Body of pancreas (tissue), 4 donors: Measurements from ENCODE around the gene AGBL4. TPM values are rescaled to one million over a fixed set of nuclear protein-coding genes. Genes with fewer than 3 reads are reported as not detected.

Source experiments
- ATAC-seq: fragments of 150-250 bp; one replicate; pipeline ENCODE4 v1.9.1; 2016
- DNase-seq, 4 donors: peaks; one replicate each; pipeline ENCODE4 v3.0.0-alpha.2; 2019
- H3K27ac ChIP-seq, 4 donors: fragments of 200-600 bp; sonication (generic); 1 replicate in 3 of 4; 2 replicates in 1 of 4; pipeline versions ENCODE4 v1.5.1 to v1.6.1; 2016 to 2019; ENCODE audit warnings: mild to moderate bottlenecking in 1 of 4, mixed read lengths in 1 of 4, moderate library complexity in 1 of 4
- H3K27me3 ChIP-seq, 2 donors: fragments of 200-600 bp; sonication (generic); one replicate each; pipeline ENCODE4 v1.6.0; 2016; ENCODE audit warnings: mild to moderate bottlenecking in 1 of 2
- H3K36me3 ChIP-seq, 2 donors: fragments of 200-600 bp; sonication (generic); replicated peaks in 1 of 2; 2 replicates each; pipeline ENCODE4 v1.5.1; 2016; ENCODE audit warnings: low read depth in 2 of 2; ENCODE audit not compliant: insufficient read depth in 1 of 2
- H3K4me1 ChIP-seq: fragments of 200-600 bp; sonication (generic); one replicate; pipeline ENCODE4 v1.6.0; 2016
- H3K4me3 ChIP-seq, 2 donors: fragments of 200-600 bp; sonication (generic); 1 replicate in 1 of 2; 2 replicates in 1 of 2; pipeline ENCODE4 v1.5.1; 2016 to 2019
- H3K9me3 ChIP-seq, 3 donors: fragments of 200-600 bp; sonication (generic); 1 replicate in 2 of 3; 2 replicates in 1 of 3; pipeline ENCODE4 v1.5.1; 2016
- POLR2A ChIP-seq, 3 donors: fragments of 450-650 bp; IDR thresholded peaks; one replicate each; pipeline ENCODE4 v1.6.1; 2016; ENCODE audit warnings: antibody characterized with exemption in 3 of 3, mild to moderate bottlenecking in 2 of 3
- WGBS, 2 donors: methylation state at CpG; one replicate each; pipeline ENCODE4 v1.1.5; 2017; 5-methylcytosine and 5-hydroxymethylcytosine counted together
- intact Hi-C: fragments of 100-400 bp; cut with DNase I; formaldehyde crosslinking; loops from one replicate; pipeline ENCODE4 v1.15.1; 2023
- total RNA-seq, 2 donors: library from RNA; depleted of rRNA; stranded (reverse); fragments of >200 nt; gene quantifications; one replicate each; pipeline ENCODE4 v1.1.0, GENCODE V29; 2016
- TF ChIP-seq, protein P1 (sequence below), 7 experiments: fragments of 450-650 bp in 4 of 7; fragments of 200-600 bp in 3 of 7; sonication (generic) in 3 of 7; IDR thresholded peaks; one replicate each; pipeline ENCODE4 v1.5.1; 2016 to 2019; ENCODE audit warnings: antibody characterized with exemption in 7 of 7

The AGBL4 gene
- total RNA-seq, 2 donors from 2014 or later, result 0.33 to 0.78 TPM

DNA sequence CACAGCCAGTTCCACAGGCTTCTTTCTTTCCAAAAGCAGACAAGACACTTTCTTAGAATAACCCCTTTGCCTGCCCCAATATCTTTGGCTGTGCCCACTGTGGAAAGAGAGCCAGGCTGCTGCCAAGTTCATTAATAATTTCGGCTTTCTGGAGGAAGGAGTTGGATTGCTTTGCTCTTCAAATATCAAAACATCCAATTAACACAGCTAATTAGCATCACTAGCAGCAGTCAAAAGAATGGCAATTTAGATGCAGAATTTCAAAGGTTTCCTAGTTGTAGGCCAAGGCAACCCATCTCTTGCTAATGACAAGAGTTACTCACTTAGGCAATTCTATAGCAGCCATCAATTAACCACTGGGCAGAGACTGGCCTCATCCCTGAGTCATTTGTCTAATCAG, 1460.7 kb downstream of the AGBL4 start:
- ATAC-seq (no peak), DNase-seq (no peak)
- no peaks in the 10 kb centered on the region for H3K27me3 ChIP-seq
- intact Hi-C loops, result no loop called here
- TF ChIP-seq, protein P1, sequence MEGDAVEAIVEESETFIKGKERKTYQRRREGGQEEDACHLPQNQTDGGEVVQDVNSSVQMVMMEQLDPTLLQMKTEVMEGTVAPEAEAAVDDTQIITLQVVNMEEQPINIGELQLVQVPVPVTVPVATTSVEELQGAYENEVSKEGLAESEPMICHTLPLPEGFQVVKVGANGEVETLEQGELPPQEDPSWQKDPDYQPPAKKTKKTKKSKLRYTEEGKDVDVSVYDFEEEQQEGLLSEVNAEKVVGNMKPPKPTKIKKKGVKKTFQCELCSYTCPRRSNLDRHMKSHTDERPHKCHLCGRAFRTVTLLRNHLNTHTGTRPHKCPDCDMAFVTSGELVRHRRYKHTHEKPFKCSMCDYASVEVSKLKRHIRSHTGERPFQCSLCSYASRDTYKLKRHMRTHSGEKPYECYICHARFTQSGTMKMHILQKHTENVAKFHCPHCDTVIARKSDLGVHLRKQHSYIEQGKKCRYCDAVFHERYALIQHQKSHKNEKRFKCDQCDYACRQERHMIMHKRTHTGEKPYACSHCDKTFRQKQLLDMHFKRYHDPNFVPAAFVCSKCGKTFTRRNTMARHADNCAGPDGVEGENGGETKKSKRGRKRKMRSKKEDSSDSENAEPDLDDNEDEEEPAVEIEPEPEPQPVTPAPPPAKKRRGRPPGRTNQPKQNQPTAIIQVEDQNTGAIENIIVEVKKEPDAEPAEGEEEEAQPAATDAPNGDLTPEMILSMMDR (IDR thresholded peaks at IDR 0.05), result no peak
- TF ChIP-seq POLR2A (IDR thresholded peaks at IDR 0.05), result no peak
- no peak overlapping the region for H3K4me3 ChIP-seq
- H3K27ac ChIP-seq, result no peak overlapping the region
- H3K4me1 ChIP-seq, result no peaks in the 10 kb centered on the region
- 63 to 79% methylated on average over 1 of the region's 1 CpG for WGBS, 2 donors
- H3K36me3 ChIP-seq, result no peaks in the 10 kb centered on the region
- H3K9me3 ChIP-seq, result no peaks in the 10 kb centered on the region

DNA sequence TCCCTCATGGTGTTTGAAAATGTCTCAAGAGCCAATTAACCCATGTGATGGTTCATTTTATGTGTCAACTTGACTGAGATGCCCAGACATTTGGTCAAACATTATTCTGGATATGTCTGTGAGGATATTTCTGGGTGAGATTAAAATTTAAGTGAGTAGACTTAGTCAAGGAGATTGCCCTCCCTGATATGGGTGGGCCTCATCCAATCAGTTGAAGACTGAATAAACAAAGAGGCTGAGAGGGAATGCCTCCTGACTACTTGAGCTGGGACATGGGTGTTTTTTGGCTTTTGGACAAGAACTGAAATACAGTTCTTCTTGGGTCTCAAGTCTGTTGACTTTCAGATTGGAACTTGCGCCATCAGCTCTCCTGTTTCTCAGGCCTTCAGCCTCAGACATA, 1462.3 kb downstream of the AGBL4 start:
- ATAC-seq, result no peak
- intact Hi-C loops, result no loop called here
- no peak for DNase-seq
- Histone ChIP-seq H3K36me3 (no peaks in the 10 kb centered on the region), H3K27me3 (no peaks in the 10 kb centered on the region), H3K27ac (no peak overlapping the region), H3K4me3 (no peak overlapping the region), H3K4me1 (no peaks in the 10 kb centered on the region), H3K9me3 (no peaks in the 10 kb centered on the region)
- no peak for TF ChIP-seq POLR2A (IDR thresholded peaks at IDR 0.05)
- WGBS, 2 donors, result 97 to 100% methylated on average over 1 of the region's 1 CpG

DNA sequence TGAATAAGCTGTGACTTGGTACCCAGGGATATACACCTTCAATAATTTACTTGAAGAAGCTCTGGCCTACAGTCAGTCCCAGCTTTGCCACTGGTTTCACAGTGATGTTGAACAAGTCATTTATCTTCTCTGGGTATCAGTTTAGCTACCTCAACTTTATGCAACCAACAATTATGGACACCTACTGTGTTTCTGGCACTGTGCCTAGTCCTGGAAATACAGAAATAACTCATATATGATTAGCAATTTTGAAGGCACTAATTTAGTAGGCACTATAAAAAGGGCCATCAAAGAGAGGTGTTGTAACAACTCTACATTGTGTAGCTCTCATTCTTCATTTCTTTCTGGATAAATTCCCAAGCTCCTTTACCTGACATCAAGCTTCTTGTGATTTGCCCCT, 1463.2 kb downstream of the AGBL4 start:
- H3K27ac ChIP-seq, result no peak overlapping the region
- no peaks in the 10 kb centered on the region for H3K36me3 ChIP-seq
- intact Hi-C loops, result no loop called here
- H3K27me3 ChIP-seq, result no peaks in the 10 kb centered on the region
- ATAC-seq (no peak), DNase-seq (no peak)
- H3K9me3 ChIP-seq, result no peaks in the 10 kb centered on the region
- TF ChIP-seq, protein P1 (IDR thresholded peaks at IDR 0.05), result no peak
- no peak for TF ChIP-seq POLR2A (IDR thresholded peaks at IDR 0.05)
- H3K4me1 ChIP-seq, result no peaks in the 10 kb centered on the region
- no peak overlapping the region for H3K4me3 ChIP-seq

DNA sequence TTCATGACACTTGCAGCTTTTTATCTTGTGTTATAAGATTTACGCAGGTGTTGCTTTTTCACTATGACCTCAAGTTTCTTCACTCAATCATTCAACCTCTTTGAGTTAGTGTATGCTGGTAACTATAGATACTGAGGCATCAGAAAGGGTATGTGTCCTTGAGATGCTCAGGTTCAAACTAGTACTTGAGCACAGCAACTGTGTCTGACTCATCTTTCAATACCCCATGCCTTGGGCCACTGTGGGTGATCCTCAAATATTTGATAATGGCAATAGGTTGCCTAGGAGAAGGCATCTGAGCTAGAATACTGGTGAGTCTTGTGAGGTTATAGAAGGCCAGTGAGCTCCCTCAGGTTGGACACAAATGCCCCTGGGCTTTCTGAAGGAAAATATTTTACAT, 1463.6 kb downstream of the AGBL4 start:
- TF ChIP-seq, protein P1 (IDR thresholded peaks at IDR 0.05), result no peak
- no peak for TF ChIP-seq POLR2A (IDR thresholded peaks at IDR 0.05)
- 86 to 88% methylated on average over 1 of the region's 1 CpG for WGBS, 2 donors
- H3K27me3 ChIP-seq, result no peaks in the 10 kb centered on the region
- DNase-seq (no peak), ATAC-seq (no peak)
- H3K9me3 ChIP-seq, result no peaks in the 10 kb centered on the region
- H3K27ac ChIP-seq, result no peak overlapping the region
- no peaks in the 10 kb centered on the region for H3K36me3 ChIP-seq
- H3K4me3 ChIP-seq, result no peak overlapping the region
- intact Hi-C loops, result no loop called here
- H3K4me1 ChIP-seq, result no peaks in the 10 kb centered on the region

DNA sequence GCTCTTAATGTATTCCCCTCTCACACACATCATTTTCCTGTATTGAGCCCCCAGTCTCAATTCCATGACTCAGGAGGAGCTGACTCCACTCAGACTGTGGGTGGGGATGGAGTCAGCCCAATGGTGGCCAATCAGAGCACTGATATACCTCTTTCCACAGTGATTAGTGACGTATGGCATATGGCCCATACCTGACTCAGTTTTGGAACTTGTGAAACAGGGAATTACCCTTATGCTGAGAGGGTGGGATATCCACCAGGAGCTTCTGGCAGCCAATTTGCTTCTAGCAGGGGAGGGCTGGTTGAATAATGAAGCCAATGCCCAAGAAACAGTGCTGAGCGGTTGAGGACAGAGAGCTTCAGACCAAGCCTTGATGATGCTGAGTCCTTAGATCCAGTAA, 1465.4 kb downstream of the AGBL4 start:
- TF ChIP-seq, protein P1 (IDR thresholded peaks at IDR 0.05), result no peak
- no peak for TF ChIP-seq POLR2A (IDR thresholded peaks at IDR 0.05)
- Histone ChIP-seq H3K4me1 (no peaks in the 10 kb centered on the region), H3K27ac (no peak overlapping the region), H3K27me3 (no peaks in the 10 kb centered on the region), H3K36me3 (no peaks in the 10 kb centered on the region), H3K4me3 (no peak overlapping the region), H3K9me3 (no peaks in the 10 kb centered on the region)
- DNase-seq, result no peak
- intact Hi-C loops, result no loop called here
- WGBS, 2 donors, result 82 to 88% methylated on average over 2 of the region's 2 CpGs
- ATAC-seq, result no peak
